Lower leg skin (tissue), 4 donors: ENCODE measurements around the gene RPL7L1. TPM values are rescaled to one million over a fixed set of nuclear protein-coding genes. Genes with fewer than 3 reads are reported as not detected.
"Not testable (repeated sequence)": the region's sequence is repeated elsewhere in the genome, so short reads cannot be mapped to it uniquely, and the experiment has no call there.

ENCODE experiments used
- DNase-seq, 2 donors: peaks; one replicate each; pipeline ENCODE4 v3.0.0-alpha.2; 2019; ENCODE audit warnings: low spot score in 2 of 2
- H3K4me3 ChIP-seq: fragments of 200-600 bp; sonication (generic); 2 replicates; pipeline ENCODE4 v1.5.1; 2017; ENCODE audit warnings: mild to moderate bottlenecking, low read depth; ENCODE audit not compliant: poor library complexity, severe bottlenecking
- CTCF ChIP-seq, 3 donors: fragments of 450-650 bp; IDR thresholded peaks; one replicate each; pipeline ENCODE4 v1.5.1; 2016; ENCODE audit warnings: antibody characterized with exemption in 3 of 3, mild to moderate bottlenecking in 3 of 3, moderate library complexity in 2 of 3
- POLR2A ChIP-seq, 2 donors: fragments of 450-650 bp; IDR thresholded peaks; one replicate each; pipeline ENCODE4 v1.6.1; 2016 to 2017; ENCODE audit warnings: antibody characterized with exemption in 2 of 2, mild to moderate bottlenecking in 1 of 2, moderate library complexity in 1 of 2
- WGBS, 2 donors: methylation state at CpG; one replicate each; pipeline ENCODE4 v1.1.5; 2018; 5-methylcytosine and 5-hydroxymethylcytosine counted together
- intact Hi-C: fragments of 100-400 bp; cut with DNase I; formaldehyde crosslinking; loops from one replicate; pipeline ENCODE4 v1.15.0; 2023; ENCODE audit warnings: low total_unique reads
- total RNA-seq, 4 donors: library from RNA; depleted of rRNA; stranded (reverse); fragments of >200 nt; gene quantifications; one replicate each; pipeline ENCODE4 v1.1.0, GENCODE V29; 2016

RPL7L1 gene
- total RNA-seq, 4 donors from 2014 or later = 73.4 to 95.9 (median 80.9) TPM

GRCh38 chr6:42870145-42870936 lies 9.1 kb upstream of the RPL7L1 start:
- H3K4me3 ChIP-seq = no peak overlapping the region
- intact Hi-C loops = loop anchor here (5.0 to 10.0 kb wide), 2 partner anchors 136 to 208 kb away; no protein-coding TSS in a partner anchor
- no peak for TF ChIP-seq CTCF (IDR thresholded peaks at IDR 0.05)
- no peak for TF ChIP-seq POLR2A (IDR thresholded peaks at IDR 0.05)
- DNase-seq = no peak
- 74 to 77% methylated on average over 2 of the region's 2 CpGs for whole genome bisulfite sequencing, 2 donors

- TF ChIP-seq CTCF (IDR thresholded peaks at IDR 0.05) (no peak), POLR2A (IDR thresholded peaks at IDR 0.05) (no peak)
- intact Hi-C loops = loop anchor here (5.0 to 10.0 kb wide), 2 partner anchors 137 to 209 kb away; no protein-coding TSS in a partner anchor
- no peak for DNase-seq
- no peak overlapping the region for H3K4me3 ChIP-seq
- 84 to 85% methylated on average over 3 of the region's 3 CpGs for WGBS, 2 donors
These were observed 7.7 kb upstream of the RPL7L1 start for GRCh38 chr6:42871711-42872110.

GRCh38 chr6:42873313-42873712 lies 6.1 kb upstream of the RPL7L1 start:
- TF ChIP-seq CTCF (IDR thresholded peaks at IDR 0.05) (no peak), POLR2A (IDR thresholded peaks at IDR 0.05) (no peak)
- WGBS, 2 donors = 34 to 40% methylated on average over 2 of the region's 2 CpGs
- intact Hi-C loops = loop anchor here (5.0 to 10.0 kb wide), 2 partner anchors 139 to 211 kb away; no protein-coding TSS in a partner anchor
- no peak for DNase-seq
- H3K4me3 ChIP-seq = no peak overlapping the region

- no peak overlapping the region for H3K4me3 ChIP-seq
- intact Hi-C loops = loop anchor here (10.0 kb wide), 1 partner anchor 143 kb away; no protein-coding TSS in a partner anchor
- WGBS, 2 donors = 48 to 49% methylated on average over 3 of the region's 3 CpGs
These were observed 1.7 kb upstream of the RPL7L1 start for GRCh38 chr6:42877695-42878094.

GRCh38 chr6:42880240-42880817 lies 913 bp downstream of the RPL7L1 start:
- DNase-seq, intact Hi-C loops: not testable (repeated sequence)
- peak overlapping the region; percentile 64 for H3K4me3 ChIP-seq
- 8 to 10% methylated on average over 25 of the region's 25 CpGs for WGBS, 2 donors

More at GRCh38 chr6:42877695-42878094, 1.7 kb upstream of the RPL7L1 start:
- TF ChIP-seq POLR2A (IDR thresholded peaks at IDR 0.05) (no peak), CTCF (IDR thresholded peaks at IDR 0.05) (no peak)
- no peak for DNase-seq

- intact Hi-C loops, DNase-seq: not testable (repeated sequence)
- 83 to 86% methylated on average over 12 of the region's 12 CpGs for WGBS, 2 donors
These were observed 1.5 kb downstream of the RPL7L1 start for GRCh38 chr6:42880871-42881270.

More at GRCh38 chr6:42880871-42881270, 1.5 kb downstream of the RPL7L1 start:
- not testable (repeated sequence) for H3K4me3 ChIP-seq
